GM23338 (cell line): Measurements from ENCODE around the gene PROZ. TPM values are rescaled to one million over a fixed set of nuclear protein-coding genes. Genes with fewer than 3 reads are reported as not detected.

Experiments used
- ATAC-seq: fragments of 200-7000 bp; cut with Tn5 transposase; 3 replicates; pipeline ENCODE4 v1.9.1; 2020
- DNase-seq: peaks from one replicate; pipeline ENCODE4 v3.0.0-alpha.2; 2015; ENCODE audit warnings: low spot score
- H2AFZ ChIP-seq: fragments of 200-600 bp; sonication (generic); 2 replicates; pipeline ENCODE4 v1.8.0; 2016; ENCODE audit warnings: antibody characterized with exemption, mild to moderate bottlenecking, moderate library complexity
- H3F3A ChIP-seq: fragments of 200-600 bp; sonication (generic); replicated peaks from 2 replicates; pipeline ENCODE4 v1.8.0; 2017; ENCODE audit warnings: antibody characterized with exemption, mixed run types, low read depth
- H3K27ac ChIP-seq: fragments of 200-600 bp; sonication (generic); 2 replicates; pipeline ENCODE4 v1.6.1; 2016; ENCODE audit warnings: low read depth
- H3K27me3 ChIP-seq: fragments of 200-600 bp; sonication (generic); 2 replicates; pipeline ENCODE4 v1.8.0; 2016; ENCODE audit warnings: mild to moderate bottlenecking, mixed run types, moderate library complexity; ENCODE audit not compliant: insufficient read depth
- H3K36me3 ChIP-seq: fragments of 200-600 bp; sonication (generic); 2 replicates; pipeline ENCODE4 v1.8.0; 2016; ENCODE audit warnings: mild to moderate bottlenecking; ENCODE audit not compliant: insufficient read depth
- H3K4me1 ChIP-seq: fragments of 200-600 bp; sonication (generic); 2 replicates; pipeline ENCODE4 v1.8.0; 2016; ENCODE audit warnings: mild to moderate bottlenecking, moderate library complexity; ENCODE audit not compliant: insufficient read depth
- H3K4me2 ChIP-seq: fragments of 200-600 bp; sonication (generic); 2 replicates; pipeline ENCODE4 v1.7.1; 2017; ENCODE audit warnings: mixed run types
- H3K4me3 ChIP-seq: fragments of 200-600 bp; sonication (generic); 2 replicates; pipeline ENCODE4 v1.6.1; 2016; ENCODE audit warnings: mixed run types
- H3K79me2 ChIP-seq: fragments of 200-600 bp; sonication (generic); replicated peaks from 2 replicates; pipeline ENCODE4 v1.8.0; 2017; ENCODE audit warnings: mild to moderate bottlenecking; ENCODE audit not compliant: insufficient read depth
- H3K9me2 ChIP-seq: fragments of 200-600 bp; sonication (generic); 2 replicates; pipeline ENCODE4 v1.8.0; 2017; ENCODE audit not compliant: insufficient read depth
- H4K20me1 ChIP-seq: fragments of 200-600 bp; sonication (generic); replicated peaks from 2 replicates; pipeline ENCODE4 v1.8.0; 2017; ENCODE audit warnings: mild to moderate bottlenecking; ENCODE audit not compliant: insufficient read depth
- H3K27ac Mint-ChIP-seq: 2 replicates; pipeline ENCODE4 v1.8.0; 2020; ENCODE audit warnings: inconsistent platforms, mild to moderate bottlenecking, moderate library complexity, mixed read lengths
- H3K27me3 Mint-ChIP-seq: 3 replicates; pipeline ENCODE4 v1.8.0; 2022; ENCODE audit warnings: low read depth, mild to moderate bottlenecking, moderate library complexity, mixed read lengths, inconsistent platforms; ENCODE audit not compliant: insufficient read depth, poor library complexity
- H3K36me3 Mint-ChIP-seq: 3 replicates; pipeline ENCODE4 v1.8.0; 2021; ENCODE audit warnings: low read depth, mild to moderate bottlenecking, inconsistent platforms, moderate library complexity, mixed read lengths
- H3K4me1 Mint-ChIP-seq: 3 replicates; pipeline ENCODE4 v1.8.0; 2020; ENCODE audit warnings: mild to moderate bottlenecking, inconsistent platforms, mixed read lengths
- H3K4me3 Mint-ChIP-seq: 3 replicates; pipeline ENCODE4 v1.8.0; 2021; ENCODE audit warnings: moderate library complexity, mild to moderate bottlenecking, inconsistent platforms, mixed read lengths
- H3K9me3 Mint-ChIP-seq: 3 replicates; pipeline ENCODE4 v1.8.0; 2020; ENCODE audit warnings: moderate library complexity, mild to moderate bottlenecking, inconsistent platforms, mixed read lengths
- CREB1 ChIP-seq: fragments of 250-450 bp; sonication (Bioruptor Pico); IDR thresholded peaks from 2 replicates; pipeline ENCODE4 v1.5.0; 2020; ENCODE audit warnings: low read depth, mild to moderate bottlenecking, moderate library complexity
- EZH2 ChIP-seq: fragments of 200-600 bp; sonication (generic); IDR thresholded peaks from one replicate; pipeline ENCODE4 v1.8.0; 2017; ENCODE audit warnings: antibody characterized with exemption, mild to moderate bottlenecking, low read depth; ENCODE audit not compliant: unreplicated experiment
- EZH2phosphoT487 ChIP-seq: fragments of 200-600 bp; sonication (generic); IDR thresholded peaks from one replicate; pipeline ENCODE4 v1.8.1; 2018; ENCODE audit warnings: antibody characterized with exemption; ENCODE audit not compliant: unreplicated experiment
- JUNB ChIP-seq: IDR thresholded peaks from one replicate; pipeline ENCODE4 v1.6.1; 2016; ENCODE audit warnings: antibody characterized with exemption; ENCODE audit not compliant: unreplicated experiment
- NANOG ChIP-seq: IDR thresholded peaks from 2 replicates; pipeline ENCODE4 v1.6.1; 2016; ENCODE audit warnings: antibody characterized with exemption, borderline replicate concordance
- STAT1 ChIP-seq: IDR thresholded peaks from one replicate; pipeline ENCODE4 v1.6.1; 2016; ENCODE audit warnings: antibody characterized with exemption; ENCODE audit not compliant: unreplicated experiment
- ZNF114 ChIP-seq: fragments of 250-450 bp; sonication (Bioruptor Pico); IDR thresholded peaks from 2 replicates; pipeline ENCODE4 v1.5.0; 2020; ENCODE audit warnings: mild to moderate bottlenecking, moderate library complexity
- ZNF331 ChIP-seq: fragments of 250-450 bp; sonication (Bioruptor Pico); IDR thresholded peaks from 2 replicates; pipeline ENCODE4 v1.5.0; 2020; ENCODE audit warnings: low read depth, mild to moderate bottlenecking, moderate library complexity
- polyA plus RNA-seq: library from polyadenylated mRNA; unstranded; fragments of >200 nt; fragmentation: Nextera tagmentation; extraction: Ambion mirVana; gene quantifications from 2 replicates; pipeline ENCODE4 v1.2.1, GENCODE V29; 2016
- total RNA-seq: library from RNA; depleted of rRNA; stranded (reverse); fragments of >200 nt; shearing (Covaris generic); gene quantifications from 2 replicates; pipeline ENCODE4 v1.2.3, GENCODE V29; 2014
- TF ChIP-seq, protein P1 (sequence below): IDR thresholded peaks from one replicate; pipeline ENCODE4 v1.6.1; 2018; ENCODE audit warnings: antibody characterized with exemption; ENCODE audit not compliant: unreplicated experiment
- TF ChIP-seq, protein P2 (sequence below): IDR thresholded peaks from 2 replicates; pipeline ENCODE4 v1.6.1; 2016; ENCODE audit warnings: antibody characterized with exemption

Gene PROZ
- total and polyA plus RNA-seq, 2 experiments from 2014 or later, result 0.53 TPM; not detected in 1

DNA sequence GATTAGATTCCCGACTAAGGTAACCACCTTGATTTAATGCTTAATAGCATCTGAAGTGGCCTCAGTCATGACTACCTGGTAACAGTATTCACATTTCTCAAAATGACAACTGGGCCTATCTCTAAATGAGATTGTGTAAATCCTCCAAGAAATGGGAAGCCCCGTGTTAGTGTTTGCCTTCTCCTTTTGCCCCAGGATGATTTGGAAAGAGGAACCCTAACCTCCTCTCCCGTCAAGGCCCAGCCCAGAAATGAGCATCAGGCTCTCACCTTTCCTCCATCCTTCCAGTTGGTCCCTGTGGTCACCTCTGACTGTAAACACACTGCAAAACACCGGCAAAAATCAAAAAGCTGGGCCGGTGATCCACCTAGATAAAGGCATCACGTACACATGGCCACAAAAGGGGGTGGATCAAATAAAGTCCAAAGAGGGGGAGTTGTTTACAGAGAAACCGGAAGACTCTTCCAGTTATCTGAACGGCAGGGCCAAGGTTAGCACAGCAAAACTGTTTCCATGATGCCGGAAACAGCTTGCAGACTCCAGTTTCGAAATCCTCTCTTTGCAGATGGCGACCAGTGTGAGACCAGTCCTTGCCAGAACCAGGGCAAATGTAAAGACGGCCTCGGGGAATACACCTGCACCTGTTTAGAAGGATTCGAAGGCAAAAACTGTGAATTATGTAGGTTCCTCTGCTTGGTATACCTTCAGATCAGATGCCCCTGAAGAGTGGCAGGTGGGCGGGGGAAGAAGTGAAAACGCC is 19.5 kb upstream of the PROZ start:
- no peak for DNase-seq
- H3K27me3 Mint-ChIP-seq, result no peaks in the 10 kb centered on the region

DNA sequence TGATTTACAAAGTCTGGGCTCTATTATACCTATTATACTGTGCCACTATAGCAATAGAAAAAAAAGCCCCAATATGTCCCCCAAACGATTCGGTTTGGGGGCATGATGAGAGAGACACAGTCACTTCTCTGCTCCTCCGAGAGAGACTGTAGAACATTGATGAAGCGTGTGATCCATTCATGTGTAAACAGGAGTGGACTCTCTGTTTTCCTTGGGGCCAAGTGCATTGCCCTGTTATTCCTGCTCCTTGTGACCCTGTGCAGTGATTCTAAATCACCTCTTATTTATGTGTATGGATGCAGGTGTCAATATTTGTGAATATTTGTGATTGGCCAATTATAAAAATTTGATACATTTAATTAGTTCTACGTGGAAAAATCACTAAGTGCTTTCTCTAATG is 18.9 kb upstream of the PROZ start:
- H3K4me1 ChIP-seq, result peaks cover 9% of the 10 kb centered on the region
- Mint-ChIP-seq H3K27ac (no peak overlapping the region), H3K4me1 (peaks cover 14% of the 10 kb centered on the region), H3K27me3 (no peaks in the 10 kb centered on the region), H3K4me3 (no peak overlapping the region), H3K9me3 (no peaks in the 10 kb centered on the region), H3K36me3 (no peaks in the 10 kb centered on the region)
- H3K36me3 ChIP-seq, result no peaks in the 10 kb centered on the region
- no peaks in the 10 kb centered on the region for H4K20me1 ChIP-seq
- no peaks in the 10 kb centered on the region for H3K27me3 ChIP-seq
- no peak overlapping the region for H3K27ac ChIP-seq
- DNase-seq (no peak), ATAC-seq (no peak)
- H3K79me2 ChIP-seq, result no peaks in the 10 kb centered on the region
- no peaks in the 10 kb centered on the region for H3F3A ChIP-seq
- no peak overlapping the region for H2AFZ ChIP-seq
- H3K4me2 ChIP-seq, result no peak overlapping the region
- H3K4me3 ChIP-seq, result no peak overlapping the region
- H3K9me2 ChIP-seq, result no peaks in the 10 kb centered on the region
- TF ChIP-seq CREB1 (CRISPR knock-in tag) (no peak), EZH2 (no peak), ZNF114 (CRISPR knock-in tag) (no peak), JUNB (no peak), NANOG (no peak), STAT1 (no peak), EZH2phosphoT487 (no peak)
- TF ChIP-seq, protein P1, sequence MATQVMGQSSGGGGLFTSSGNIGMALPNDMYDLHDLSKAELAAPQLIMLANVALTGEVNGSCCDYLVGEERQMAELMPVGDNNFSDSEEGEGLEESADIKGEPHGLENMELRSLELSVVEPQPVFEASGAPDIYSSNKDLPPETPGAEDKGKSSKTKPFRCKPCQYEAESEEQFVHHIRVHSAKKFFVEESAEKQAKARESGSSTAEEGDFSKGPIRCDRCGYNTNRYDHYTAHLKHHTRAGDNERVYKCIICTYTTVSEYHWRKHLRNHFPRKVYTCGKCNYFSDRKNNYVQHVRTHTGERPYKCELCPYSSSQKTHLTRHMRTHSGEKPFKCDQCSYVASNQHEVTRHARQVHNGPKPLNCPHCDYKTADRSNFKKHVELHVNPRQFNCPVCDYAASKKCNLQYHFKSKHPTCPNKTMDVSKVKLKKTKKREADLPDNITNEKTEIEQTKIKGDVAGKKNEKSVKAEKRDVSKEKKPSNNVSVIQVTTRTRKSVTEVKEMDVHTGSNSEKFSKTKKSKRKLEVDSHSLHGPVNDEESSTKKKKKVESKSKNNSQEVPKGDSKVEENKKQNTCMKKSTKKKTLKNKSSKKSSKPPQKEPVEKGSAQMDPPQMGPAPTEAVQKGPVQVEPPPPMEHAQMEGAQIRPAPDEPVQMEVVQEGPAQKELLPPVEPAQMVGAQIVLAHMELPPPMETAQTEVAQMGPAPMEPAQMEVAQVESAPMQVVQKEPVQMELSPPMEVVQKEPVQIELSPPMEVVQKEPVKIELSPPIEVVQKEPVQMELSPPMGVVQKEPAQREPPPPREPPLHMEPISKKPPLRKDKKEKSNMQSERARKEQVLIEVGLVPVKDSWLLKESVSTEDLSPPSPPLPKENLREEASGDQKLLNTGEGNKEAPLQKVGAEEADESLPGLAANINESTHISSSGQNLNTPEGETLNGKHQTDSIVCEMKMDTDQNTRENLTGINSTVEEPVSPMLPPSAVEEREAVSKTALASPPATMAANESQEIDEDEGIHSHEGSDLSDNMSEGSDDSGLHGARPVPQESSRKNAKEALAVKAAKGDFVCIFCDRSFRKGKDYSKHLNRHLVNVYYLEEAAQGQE, result no peak
- TF ChIP-seq, protein P2, sequence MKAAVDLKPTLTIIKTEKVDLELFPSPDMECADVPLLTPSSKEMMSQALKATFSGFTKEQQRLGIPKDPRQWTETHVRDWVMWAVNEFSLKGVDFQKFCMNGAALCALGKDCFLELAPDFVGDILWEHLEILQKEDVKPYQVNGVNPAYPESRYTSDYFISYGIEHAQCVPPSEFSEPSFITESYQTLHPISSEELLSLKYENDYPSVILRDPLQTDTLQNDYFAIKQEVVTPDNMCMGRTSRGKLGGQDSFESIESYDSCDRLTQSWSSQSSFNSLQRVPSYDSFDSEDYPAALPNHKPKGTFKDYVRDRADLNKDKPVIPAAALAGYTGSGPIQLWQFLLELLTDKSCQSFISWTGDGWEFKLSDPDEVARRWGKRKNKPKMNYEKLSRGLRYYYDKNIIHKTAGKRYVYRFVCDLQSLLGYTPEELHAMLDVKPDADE, result no peak

More for the DNA sequence above, 19.5 kb upstream of the PROZ start:
- no peak for ATAC-seq
- TF ChIP-seq EZH2phosphoT487, result no peak
- TF ChIP-seq NANOG, result no peak
- TF ChIP-seq, protein P1, result no peak
- TF ChIP-seq ZNF331 (CRISPR knock-in tag), result no peak
- TF ChIP-seq EZH2, result no peak
- TF ChIP-seq JUNB, result no peak
- TF ChIP-seq, protein P2, result no peak
- no peaks in the 10 kb centered on the region for H3K27me3 ChIP-seq
- H3K9me2 ChIP-seq, result no peaks in the 10 kb centered on the region
- no peak overlapping the region for H3K4me3 Mint-ChIP-seq
- peaks cover 9% of the 10 kb centered on the region for H3K4me1 ChIP-seq
- H3K27ac ChIP-seq, result no peak overlapping the region
- no peak overlapping the region for H3K4me2 ChIP-seq
- H3K79me2 ChIP-seq, result no peaks in the 10 kb centered on the region
- no peaks in the 10 kb centered on the region for H4K20me1 ChIP-seq
- H3K27ac Mint-ChIP-seq, result no peak overlapping the region
- H2AFZ ChIP-seq, result no peak overlapping the region
- H3F3A ChIP-seq, result no peaks in the 10 kb centered on the region
- peaks cover 14% of the 10 kb centered on the region for H3K4me1 Mint-ChIP-seq
- no peaks in the 10 kb centered on the region for H3K36me3 Mint-ChIP-seq
- no peaks in the 10 kb centered on the region for H3K9me3 Mint-ChIP-seq
- H3K36me3 ChIP-seq, result no peaks in the 10 kb centered on the region
- H3K4me3 ChIP-seq, result no peak overlapping the region
